GM18861 (cell line): ENCODE data around the gene FASTKD1.
"Not testable (repeated sequence)": the region's sequence is repeated elsewhere in the genome, so short reads cannot be mapped to it uniquely, and the experiment has no call there.

Source experiments
- ATAC-seq: cut with Tn5 transposase; IDR thresholded peaks from one replicate; pipeline ENCODE4 v1.9.1; 2021; ENCODE audit not compliant: unreplicated experiment

The FASTKD1 gene

DNA sequence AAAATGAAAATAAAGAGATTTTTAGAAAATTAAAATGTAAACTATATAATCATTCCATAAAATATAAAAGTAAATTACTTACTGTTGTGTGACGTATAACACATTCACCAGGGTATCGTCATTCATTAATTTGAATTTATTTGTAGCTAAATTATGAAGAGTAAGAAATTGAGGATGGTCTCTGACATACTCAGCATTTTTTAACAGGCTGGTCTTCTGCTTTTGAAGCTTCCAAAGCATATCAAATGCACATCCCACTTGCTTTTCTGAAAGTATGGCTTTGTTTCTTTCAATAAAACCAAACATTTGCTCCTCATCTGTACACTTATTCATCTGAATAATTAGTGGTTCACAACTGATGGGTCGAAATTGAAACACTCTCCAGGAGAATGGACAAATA lies 2.1 kb downstream of the FASTKD1 start:
- no peak for ATAC-seq

DNA sequence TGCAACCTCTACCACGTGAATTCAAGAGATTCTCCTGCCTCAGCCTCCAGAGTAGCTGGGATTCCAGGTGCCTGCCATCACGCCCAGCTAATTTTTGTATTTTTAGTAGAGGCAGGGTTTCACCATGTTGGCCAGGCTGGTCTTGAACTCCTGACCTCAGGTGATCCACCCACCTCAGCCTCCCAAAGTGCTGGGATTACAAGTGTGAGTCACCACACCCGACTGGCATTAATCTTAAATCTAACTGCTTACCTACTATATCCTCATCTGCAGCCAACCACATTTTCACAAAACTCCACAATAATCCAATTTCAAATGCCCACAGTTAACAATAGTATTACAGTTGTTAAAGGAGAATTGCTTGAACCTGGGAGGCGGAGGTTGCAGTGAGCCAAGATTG lies 2.9 kb downstream of the FASTKD1 start:
- not testable (repeated sequence) for ATAC-seq

DNA sequence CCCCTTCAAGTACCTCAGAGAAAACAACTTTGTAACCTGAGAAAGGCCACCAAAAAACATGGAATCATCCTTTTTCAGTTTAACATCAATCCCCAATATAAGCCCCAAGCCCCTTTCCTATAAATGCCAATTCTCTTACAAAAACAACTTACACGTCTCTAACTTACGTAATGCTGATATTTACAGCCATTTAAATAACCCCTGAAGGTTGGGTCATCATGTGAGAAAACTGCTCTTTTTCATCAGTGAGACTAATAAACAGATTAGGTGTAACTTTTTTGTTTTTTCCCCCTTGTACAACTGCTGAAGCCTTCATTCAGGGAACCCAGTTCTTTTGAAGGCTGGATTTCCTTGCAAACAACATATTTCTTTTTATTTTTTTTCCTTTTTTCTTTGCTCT lies 3.7 kb downstream of the FASTKD1 start:
- no peak for ATAC-seq

DNA sequence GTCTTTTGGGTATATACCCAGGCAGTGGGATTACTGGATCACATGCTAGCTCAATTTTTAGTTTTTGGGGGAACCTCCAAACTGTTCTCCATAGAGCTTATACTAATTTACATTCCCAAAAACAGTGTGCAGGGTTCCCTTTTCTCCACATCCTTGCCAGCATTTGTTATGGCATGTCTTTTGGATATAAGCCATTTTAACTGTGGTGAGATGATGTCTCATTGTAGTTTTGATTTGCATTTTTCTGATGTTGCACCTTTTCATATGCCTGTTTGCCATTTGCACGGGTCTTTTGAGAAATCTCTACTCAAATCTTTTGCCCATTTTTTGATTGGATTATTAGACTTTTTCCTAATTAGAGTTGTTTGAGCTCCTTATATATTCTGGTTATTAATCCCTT lies 8.0 kb downstream of the FASTKD1 start:
- no peak for ATAC-seq

DNA sequence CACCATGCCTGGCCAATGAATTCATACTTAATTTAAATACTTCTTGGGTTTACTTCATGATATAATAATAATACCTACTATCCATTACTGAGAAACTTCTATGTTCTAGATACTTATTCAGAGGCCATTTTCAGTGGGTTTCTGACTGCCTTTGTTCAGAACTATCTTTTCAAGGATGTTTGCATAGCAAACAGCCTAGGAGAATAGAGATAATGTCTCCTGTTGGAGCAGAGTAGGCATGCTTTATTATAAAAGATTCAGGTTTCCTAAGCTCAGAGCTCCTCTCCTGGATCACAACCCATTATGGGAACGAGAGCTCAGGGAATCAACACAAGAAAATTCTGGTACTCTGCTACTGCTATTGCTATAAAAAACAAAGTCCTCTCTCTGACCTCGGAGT lies 11.1 kb downstream of the FASTKD1 start:
- no peak for ATAC-seq

DNA sequence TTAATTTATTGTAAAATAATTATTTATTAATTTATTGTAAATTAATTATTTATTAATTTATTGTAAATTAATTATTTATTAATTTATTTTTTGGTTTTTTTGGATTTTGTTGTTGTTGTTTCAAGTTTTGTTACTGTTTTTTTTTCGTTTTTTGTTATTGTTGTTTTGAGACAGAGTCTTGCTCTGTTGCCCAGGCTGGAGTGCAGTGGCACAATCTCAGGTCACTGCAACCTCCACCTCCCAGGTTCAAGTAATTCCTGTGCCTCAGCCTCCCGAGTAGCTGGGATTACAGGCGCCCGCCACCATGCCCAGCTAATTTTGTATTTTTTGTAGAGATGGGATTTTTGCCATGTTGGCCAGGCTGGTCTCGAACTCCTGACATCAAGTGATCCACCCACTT lies 11.6 kb downstream of the FASTKD1 start:
- not testable (repeated sequence) for ATAC-seq

DNA sequence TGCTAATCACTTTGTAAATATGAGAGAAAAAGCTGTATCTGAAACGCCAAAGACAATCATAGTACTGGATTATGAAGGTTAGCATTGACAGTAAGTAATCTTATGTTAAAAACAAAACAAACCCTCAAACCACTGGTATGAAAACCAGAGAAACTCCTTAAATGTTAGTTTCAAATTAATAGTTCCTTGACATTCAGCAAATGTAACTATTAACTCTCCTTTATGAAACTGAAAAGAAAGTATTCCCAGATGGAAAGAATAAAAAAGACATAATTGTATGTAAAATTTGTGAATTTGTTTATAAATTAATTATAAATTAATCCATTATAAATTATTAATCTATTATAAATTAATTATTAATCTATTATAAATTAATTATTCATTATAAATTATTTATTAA lies 12.3 kb downstream of the FASTKD1 start:
- no peak for ATAC-seq

DNA sequence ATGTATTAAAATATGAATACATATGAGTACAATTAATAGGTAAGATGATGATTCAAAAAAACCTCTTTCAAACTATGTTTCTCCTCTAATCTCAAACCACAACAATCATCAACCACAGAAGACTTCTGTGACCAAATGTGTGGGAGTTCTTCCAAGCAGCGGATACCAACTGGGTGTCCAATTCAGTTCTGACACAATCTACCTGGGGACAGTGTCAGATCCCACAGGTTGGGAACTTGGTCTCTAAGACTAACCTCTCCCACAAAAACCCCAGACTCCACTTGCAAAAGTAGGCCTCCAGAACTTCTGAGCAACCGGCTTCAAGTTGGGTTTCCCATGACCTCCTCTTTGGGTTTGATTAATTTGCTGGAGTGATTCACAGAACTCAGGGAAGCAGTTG lies 26.9 kb downstream of the FASTKD1 start:
- no peak for ATAC-seq

DNA sequence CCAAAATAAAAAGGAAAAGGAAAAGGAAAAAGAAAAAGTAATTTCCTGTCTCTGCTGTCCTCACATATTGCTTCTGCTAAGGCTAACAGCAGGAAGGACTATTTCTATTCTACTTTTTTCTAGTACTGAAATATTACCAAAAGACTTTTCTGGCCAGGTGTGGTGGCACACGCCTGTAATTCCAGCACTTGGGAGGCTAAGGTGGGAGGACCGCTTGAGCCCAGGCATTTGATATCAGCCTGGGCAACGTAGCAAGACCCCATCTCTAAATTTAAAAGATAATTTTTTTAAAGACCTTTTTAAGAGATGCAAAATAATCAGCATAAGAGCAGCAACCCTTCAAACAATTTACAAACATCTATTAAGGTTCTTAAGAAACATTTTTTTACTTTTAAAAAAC lies 31.2 kb downstream of the FASTKD1 start:
- ATAC-seq, result no peak

DNA sequence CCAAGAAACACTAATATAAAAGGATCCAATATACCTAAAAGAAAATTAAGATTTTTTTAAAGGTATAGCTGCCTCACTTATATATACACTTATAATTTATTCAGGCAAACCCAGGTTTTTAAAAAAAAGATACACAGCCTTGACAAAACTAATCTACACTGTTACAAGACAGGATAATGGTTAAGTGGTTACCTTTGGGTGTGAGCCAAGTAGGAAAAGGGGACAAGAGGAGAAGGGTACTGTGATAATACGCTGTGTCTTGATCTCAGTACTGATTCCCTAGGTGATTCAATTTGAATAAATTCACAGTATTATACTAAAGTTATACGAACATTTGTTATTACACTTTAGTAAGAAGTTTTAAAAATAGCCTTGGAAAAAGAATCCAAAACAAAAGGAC lies 33.5 kb downstream of the FASTKD1 start:
- ATAC-seq, result no peak

DNA sequence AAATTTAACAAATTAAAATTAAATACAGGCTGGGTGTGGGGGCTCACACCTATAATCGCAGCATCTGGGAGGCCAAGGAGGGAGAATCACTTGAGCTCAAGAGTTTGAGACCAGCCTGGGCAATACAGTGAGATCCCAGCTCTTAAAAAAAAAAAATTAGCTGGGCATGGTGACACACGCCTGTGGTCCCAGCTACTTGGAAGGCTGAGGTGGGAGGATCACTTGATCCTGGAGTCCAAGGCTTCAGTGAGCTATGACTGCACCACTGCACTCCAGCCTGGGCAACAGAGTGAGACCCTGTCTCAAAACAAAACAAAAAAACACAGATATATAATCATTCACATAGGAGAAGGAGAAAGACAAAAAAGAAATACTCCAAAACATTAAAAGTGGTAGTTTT lies 34.2 kb downstream of the FASTKD1 start:
- ATAC-seq, result not testable (repeated sequence)

DNA sequence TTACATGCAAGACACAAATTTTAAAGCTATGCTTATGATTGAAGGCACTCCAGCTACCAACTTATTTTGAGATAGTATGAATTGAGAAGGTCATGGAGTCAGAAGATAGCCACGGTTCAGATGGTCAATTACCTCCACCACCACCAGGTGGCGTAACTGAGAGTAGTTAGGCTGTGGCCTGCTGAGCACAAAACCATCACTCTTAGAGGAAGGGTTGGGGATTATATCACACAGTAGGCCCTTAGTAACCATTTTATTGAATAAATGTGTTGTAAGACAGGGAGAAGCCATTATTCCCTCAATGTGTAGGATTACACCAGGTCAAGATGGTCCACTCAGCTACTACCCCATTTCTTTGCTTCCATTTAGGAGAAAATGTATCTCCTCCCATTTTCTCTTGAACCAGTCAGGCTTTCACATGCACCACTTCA lies 45.4 kb downstream of the FASTKD1 start:
- ATAC-seq, result peak; percentile 83

DNA sequence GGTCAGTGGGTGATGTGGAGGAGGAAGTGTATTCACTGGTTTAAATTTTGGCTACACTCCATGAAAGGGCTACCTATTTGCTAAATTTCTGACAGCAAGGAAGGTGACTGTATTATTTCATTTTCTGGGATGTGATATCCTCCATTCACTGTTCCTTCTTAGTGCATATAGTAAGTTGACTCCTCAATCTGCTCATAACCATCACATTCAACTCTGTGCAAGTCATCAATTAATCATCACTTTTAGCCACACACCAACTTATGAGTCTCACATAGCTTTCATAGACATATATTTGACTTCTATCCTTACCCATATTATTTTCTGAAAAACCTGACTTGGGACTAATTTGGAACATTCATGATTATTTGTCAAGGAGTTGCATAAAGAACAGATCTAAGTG lies 47.2 kb downstream of the FASTKD1 start:
- no peak for ATAC-seq

DNA sequence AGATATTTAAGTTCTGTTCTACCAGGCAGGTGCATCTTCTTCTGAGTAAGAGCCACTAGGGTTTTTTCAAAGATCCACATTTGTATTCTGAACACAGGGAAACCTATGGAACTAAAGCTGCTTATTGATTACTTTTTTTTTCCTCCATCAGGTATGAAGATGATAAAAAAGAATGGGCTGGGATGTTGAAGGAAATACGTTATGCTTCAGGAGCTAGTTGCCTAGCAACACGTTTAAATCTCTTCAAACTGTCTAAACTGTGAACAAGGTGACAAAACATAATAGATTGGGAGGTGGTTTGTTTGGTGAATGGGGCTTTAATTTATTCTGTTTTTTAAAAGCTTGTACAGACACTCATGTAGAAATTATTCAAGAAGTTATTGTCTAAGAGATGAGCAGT lies 48.2 kb downstream of the FASTKD1 start:
- ATAC-seq, result no peak

DNA sequence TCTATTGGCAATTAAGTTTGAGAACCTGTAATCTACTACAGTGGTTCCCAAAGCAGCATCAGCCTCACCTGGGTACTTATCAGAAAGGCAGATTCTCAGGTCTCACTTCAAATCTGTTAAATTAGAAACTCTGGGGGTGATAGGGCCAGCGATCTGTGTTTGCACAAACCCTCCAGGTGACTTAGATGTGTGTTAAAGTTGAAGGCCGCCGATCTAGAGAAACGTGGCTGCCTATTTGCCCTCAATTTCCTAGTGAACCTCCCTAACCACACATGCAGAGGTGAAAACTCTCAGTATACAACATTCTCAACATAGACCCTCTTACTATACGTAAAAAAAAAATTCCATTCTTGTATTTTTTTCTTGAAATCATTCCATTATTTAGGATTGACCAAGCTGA lies 50.0 kb downstream of the FASTKD1 start:
- ATAC-seq, result no peak

DNA sequence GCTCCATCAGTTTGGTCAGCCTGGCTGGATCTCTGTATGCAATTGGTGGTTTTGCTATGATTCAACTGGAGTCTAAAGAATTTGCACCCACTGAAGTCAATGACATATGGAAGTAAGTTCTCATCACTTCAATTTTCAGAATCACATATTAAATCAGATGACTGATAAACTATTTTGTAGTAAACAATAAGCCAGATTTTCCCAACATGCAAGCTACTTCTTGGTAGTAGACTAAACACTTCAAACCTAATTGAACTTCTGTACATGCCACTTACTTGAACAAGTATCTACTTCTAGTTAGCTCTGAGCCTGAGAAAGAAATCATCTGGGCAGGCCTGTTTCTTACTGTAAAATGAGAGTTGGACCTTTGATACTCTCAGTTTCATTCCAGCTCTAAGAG lies 52.8 kb downstream of the FASTKD1 start:
- ATAC-seq, result no peak

DNA sequence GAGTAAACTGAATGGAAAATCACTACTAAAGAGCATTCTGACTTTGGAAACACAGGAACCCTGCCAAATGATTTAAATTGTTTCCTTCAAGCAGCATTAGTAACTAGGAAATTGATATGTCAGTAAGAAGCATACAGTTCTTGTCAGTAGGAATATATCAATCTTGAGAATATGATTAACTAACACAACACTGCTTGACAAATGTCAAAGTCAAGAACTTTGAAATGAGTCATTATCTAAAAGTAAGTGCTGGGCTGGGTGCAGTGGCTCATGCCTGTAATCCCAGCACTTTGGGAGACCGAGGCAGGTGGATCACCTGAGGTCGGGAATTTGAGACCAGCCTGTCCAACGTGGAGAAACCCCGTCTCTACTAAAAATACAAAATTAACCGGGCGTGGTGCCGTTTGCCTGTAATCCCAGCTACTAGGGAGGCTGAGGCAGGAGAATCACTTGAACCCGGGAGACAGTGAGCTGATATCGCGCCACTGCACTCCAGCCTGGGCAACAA lies 57.1 kb downstream of the FASTKD1 start:
- not testable (repeated sequence) for ATAC-seq

DNA sequence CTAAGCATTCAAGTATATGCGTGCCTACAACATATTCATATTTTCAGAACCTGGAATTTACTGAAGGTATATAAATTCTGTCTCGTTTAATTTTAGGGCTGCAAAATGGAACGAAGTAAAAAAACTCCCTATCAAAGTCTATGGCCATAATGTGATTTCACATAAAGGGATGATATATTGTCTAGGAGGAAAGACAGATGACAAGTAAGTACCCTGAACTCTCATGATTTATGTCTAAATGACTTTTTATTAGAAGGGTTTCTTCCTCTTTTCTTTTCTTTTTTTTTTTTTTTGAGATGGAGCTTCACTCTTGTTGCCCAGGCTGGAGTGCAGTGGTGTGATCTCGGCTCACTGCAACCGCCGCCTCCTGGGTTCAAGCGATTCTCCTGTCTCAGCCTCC lies 58.9 kb downstream of the FASTKD1 start:
- ATAC-seq, result not testable (repeated sequence)

DNA sequence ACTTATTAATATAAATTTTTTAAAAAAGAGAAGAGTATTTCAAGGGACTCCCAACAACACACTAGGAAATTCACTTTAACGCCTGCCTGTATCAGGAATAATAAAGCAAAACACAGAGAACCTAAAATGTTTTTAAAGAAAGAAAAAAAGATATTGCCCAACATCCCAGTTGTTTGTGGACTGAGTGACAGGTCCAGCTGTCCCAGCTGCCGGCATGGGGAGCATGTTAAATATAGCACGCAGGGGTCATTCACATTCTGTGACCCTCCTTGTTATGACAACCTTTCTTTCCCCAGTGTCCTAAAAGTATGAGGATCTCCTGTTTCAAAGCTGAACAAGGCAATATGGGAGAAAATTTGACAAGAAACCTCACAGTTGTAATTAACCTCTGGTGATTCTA lies 59.7 kb downstream of the FASTKD1 start:
- ATAC-seq, result no peak

DNA sequence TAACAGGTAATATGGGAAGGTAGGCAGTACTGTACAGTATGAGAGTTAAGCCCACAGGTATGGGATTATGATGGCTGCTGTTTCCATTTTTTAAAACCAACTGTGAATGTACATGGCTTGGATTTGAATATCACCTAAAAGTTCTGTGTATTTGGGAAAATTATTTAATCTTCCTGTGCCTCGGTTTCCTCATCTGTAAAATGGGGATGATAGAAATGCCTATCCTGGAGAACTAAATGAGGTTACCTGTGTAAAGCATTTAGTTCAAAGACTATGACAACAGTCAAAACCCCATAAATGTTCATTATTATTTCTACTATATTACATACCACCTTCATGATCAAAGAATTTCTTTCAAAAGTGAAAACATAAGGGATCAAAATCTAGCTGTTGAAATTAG lies 60.6 kb downstream of the FASTKD1 start:
- no peak for ATAC-seq

DNA sequence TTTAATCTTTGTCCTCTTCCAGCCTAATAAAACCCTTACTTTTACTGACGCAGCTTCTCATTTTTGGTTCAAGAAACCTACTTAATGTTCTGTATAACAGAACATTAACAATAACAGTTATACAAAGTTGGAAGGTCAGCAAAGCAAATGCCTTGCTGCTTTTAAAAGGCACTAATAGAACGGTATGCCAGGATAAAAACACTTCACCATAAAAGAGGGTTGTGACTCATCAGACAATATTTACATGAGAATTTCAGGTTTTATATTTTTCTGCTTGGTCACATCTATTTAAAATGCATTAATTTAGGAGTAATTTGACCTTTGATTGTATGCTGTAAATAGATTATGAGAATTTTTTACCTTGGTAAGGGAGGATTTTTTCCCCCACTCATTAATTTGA lies 61.1 kb downstream of the FASTKD1 start:
- no peak for ATAC-seq

DNA sequence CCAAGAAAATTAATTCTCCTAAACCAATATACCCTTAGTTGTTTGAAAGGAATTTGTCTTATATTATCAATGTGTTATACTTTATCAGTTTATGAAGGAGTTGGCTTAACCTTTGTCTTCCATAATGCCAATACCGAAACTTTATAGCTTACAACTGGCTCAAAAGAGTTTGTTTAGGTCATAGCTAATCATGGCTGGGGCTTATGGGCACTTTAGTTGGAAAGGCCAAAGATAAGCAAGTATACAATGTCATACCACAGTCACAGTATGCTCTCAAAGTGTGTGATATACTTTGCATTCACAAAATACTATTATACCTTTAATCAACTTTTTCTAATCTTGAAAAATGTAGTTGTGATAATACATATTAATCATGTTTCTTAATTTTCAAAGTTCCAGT lies 61.8 kb downstream of the FASTKD1 start:
- no peak for ATAC-seq

DNA sequence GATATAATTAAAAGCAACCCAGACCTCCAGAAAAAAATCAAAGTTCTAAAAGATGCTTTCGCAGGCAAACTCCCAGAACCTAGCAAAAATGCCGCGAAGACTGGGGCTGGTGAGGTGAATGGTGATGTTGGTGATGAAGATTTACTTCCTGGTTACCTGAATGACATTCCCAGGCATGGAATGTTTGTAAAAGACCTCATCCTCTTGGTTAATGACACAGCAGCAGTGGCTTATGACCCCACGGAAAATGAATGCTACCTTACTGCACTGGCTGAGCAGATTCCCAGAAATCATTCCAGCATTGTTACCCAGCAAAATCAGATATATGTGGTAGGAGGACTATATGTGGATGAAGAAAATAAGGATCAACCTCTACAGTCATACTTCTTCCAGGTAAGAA lies 63.2 kb downstream of the FASTKD1 start:
- ATAC-seq, result no peak

DNA sequence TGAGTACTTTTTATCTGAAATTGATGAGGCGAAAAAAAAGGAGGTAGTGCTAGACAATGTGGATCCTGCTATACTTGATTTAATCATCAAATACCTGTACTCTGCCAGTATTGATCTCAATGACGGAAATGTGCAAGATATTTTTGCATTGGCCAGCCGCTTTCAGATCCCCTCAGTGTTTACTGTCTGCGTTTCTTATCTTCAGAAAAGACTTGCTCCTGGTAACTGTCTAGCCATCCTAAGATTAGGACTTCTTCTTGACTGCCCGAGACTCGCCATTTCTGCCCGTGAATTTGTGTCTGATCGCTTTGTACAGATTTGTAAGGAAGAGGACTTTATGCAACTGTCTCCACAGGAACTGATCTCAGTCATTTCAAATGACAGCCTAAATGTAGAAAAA lies 63.7 kb downstream of the FASTKD1 start:
- ATAC-seq, result no peak
